NCI-H128 (cell line): ENCODE measurements around the gene SNX12.
A peak's percentile ranks its signal among the peaks of the same experiment; 100 is the strongest.

Experiments used
- DNase-seq: peaks from one replicate; lab custom pipeline; 2025; ENCODE audit not compliant: unreplicated experiment; lab: John Stamatoyannopoulos, UW

Gene SNX12

GRCh38 chrX:71068044-71068918 lies at the start of gene SNX12:
SNX12 (minus strand) TSS chrX:71068334; CDS start chrX:71068306, 28 bp downstream.
- peak; percentile 87 for DNase-seq

GRCh38 chrX:71117358-71117757 lies 49.2 kb upstream of the SNX12 start:
- no peak for DNase-seq

GRCh38 chrX:71111921-71112431 lies 43.8 kb upstream of the SNX12 start:
- no peak for DNase-seq

- no peak for DNase-seq
Measured at GRCh38 chrX:71111141-71111843, 43.2 kb upstream of the SNX12 start, which contains the start of gene IL2RG. IL2RG (minus strand) TSS chrX:71111577; CDS start chrX:71111539, 38 bp downstream.

GRCh38 chrX:71109051-71109450 lies 40.9 kb upstream of the SNX12 start:
- no peak for DNase-seq

GRCh38 chrX:71107762-71108360 lies 39.7 kb upstream of the SNX12 start:
- DNase-seq = no peak

GRCh38 chrX:71107245-71107644 lies 39.1 kb upstream of the SNX12 start:
- no peak for DNase-seq

- DNase-seq = no peak
Measured at GRCh38 chrX:71106427-71106826, 38.3 kb upstream of the SNX12 start, which contains the start of gene CXorf65. CXorf65 (minus strand) TSS chrX:71106740; CDS start chrX:71106556, 184 bp downstream.

GRCh38 chrX:71105628-71106027 lies 37.5 kb upstream of the SNX12 start:
- no peak for DNase-seq

- no peak for DNase-seq
Measured at GRCh38 chrX:71103110-71103983, 35.2 kb upstream of the SNX12 start.

GRCh38 chrX:71102292-71102691 lies 34.2 kb upstream of the SNX12 start:
- no peak for DNase-seq

GRCh38 chrX:71100581-71101505 lies 32.7 kb upstream of the SNX12 start:
- DNase-seq = no peak

- DNase-seq = no peak
Measured at GRCh38 chrX:71099736-71100135, 31.6 kb upstream of the SNX12 start.

- DNase-seq = no peak
Measured at GRCh38 chrX:71098951-71099506, 30.9 kb upstream of the SNX12 start.

GRCh38 chrX:71098302-71098701 lies 30.2 kb upstream of the SNX12 start:
- DNase-seq = no peak

GRCh38 chrX:71096760-71097032 lies 28.6 kb upstream of the SNX12 start:
- no peak for DNase-seq

- no peak for DNase-seq
Measured at GRCh38 chrX:71095981-71096759, 28.0 kb upstream of the SNX12 start.

GRCh38 chrX:71095555-71095980 lies 27.4 kb upstream of the SNX12 start, which contains the start of gene FOXO4:
FOXO4 (plus strand) TSS chrX:71095851; CDS start chrX:71096529, 678 bp downstream.
- peak; percentile 63 for DNase-seq
